ENCODE measurements around the gene WDR5B. TPM values are rescaled to one million over a fixed set of nuclear protein-coding genes. Genes with fewer than 3 reads are reported as not detected.

WDR5B gene
- total RNA-seq = 1.8 and 2.0 TPM in 2 replicates

DNA sequence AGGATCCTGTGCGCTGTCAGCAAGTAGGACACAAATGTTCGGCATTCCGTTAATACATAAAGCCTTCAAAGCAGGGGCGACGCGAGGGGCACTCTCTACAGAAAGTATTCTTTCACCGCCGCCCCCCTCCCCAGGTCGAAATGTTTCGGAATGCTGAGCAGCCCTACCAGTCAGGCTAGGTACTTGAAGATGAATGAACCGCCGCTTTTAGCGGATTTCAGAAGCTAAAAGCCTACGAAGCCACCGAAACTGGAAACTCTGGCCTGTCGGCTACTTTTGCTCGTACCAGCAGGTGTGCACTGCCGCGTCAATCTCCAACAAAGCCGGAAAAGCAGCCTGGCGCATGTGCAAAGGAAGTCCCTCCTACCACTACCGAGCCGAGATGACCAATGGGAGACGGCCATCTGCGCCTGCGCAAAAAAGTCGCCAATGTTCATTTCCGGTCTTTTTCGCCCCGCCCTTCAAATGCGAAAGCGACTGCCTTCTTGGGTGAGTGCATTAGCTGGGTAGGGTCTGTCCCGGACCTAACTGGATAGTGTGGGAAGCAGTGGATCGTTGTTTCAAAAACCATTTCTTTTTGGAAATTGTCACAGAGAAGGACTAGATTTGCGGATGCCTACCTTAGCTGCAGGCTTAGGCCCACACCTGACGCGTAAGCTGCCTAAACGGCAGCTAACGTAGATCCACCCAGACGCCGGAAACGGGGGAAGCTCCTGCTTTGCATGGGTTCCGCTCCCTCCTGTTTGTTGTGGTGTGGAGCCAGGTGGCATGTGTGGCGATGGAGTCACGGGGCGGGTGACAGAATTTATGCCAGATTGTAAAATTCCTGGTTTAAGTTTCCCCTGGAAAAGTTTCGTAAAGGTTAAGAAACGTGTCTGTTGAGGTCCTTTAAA is at the start of gene WDR5B:
Gene WDR5B (minus strand): TSS at position 301 of the 893 bp plus-strand sequence. CDS start 534 bp downstream, outside the sequence.

DNA sequence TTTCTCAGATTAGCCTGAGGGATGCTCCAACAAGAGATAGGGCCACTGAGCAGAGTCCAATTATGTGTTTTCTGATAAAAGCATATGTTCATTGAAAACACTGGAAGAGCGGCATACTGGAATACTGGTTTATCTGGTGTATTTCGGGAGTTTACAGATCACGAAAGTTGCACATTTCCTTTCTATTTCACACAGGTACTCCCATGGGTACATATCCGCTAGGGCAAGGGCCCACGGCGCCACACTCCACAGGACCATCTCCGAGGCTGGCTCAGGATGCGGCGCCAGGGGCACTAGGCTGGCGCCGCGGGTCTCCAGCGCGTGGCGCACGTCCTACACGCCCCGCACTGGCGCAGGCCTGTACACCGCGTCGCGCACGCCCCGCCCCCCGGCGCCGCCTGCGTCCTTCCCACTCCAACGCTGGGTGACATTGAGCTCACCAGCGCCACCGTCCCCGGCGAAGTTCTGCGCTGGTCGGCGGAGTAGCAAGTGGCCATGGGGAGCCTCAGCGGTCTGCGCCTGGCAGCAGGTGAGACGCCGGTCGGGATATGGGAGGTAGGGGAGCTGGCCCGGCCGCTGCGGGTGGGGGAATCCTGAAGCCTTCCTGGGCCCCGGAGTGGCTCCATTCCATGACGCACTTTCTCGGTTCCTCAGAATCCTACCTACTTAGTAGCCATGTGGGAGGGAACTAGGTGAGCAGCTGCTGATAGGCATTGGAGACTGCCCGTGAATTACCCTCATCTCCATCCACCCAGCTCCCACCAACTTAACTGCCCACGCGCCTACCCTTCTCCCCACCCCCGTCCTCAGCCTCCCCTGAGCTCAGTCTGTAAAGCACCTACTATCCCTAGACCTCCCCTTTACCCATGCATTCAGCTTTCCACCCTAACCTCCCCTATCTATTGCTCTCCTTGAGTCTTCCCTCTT is 31.8 kb downstream of the WDR5B start, which contains the start of gene FAM162A:
Gene FAM162A (plus strand): TSS at position 412 of the 927 bp plus-strand sequence. CDS start 84 bp downstream, at position 496.

DNA sequence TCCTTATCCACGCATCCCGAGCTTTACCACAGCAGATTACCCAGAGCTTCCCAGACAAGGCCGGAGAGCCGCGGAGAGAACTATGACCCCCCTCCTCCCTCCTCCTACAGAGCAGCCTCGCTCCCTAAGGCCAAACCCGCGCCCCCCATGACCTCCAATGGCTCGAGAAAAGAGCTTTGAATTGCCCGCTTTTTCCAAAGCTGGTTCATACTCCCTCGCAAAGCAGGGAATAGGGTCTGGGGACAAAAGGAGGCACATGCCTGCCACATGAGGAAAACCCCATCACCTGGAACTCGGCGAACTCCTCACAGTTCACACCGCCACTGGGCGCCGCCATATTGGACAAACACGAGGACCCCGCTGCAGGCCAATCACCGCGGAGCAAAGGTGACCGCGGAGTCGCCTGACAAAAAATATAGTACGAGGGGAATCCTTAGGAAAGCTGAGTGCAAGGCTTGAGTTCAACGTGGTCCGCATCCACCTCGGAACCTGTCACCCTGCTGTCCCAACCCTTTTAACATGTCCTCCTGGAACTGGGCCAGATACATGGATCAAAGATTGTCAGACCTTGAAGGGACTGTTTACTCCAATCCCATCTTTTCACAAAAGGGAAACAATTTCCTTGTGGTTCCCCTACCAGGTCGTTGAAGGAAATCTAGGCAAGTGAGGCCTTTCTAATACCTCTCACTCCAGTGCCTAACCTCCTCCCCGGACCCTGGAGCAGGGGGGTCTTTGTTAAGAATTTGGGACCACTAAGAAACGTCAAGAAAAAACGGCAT is 32.8 kb downstream of the WDR5B start, which contains the start of gene MIX23:
Gene MIX23 (minus strand): TSS at position 344 of the 779 bp plus-strand sequence. CDS start 7 bp downstream, at position 337.

Other genes starting within 250 kb of the WDR5B start
- not detected in 2 replicates for gene CASR, start 232.4 kb downstream of the WDR5B start, total RNA-seq
- 486 and 754 TPM in 2 replicates for gene CSTA, start 90.8 kb downstream of the WDR5B start, total RNA-seq
- gene MIX23, start 32.8 kb downstream of the WDR5B start, total RNA-seq = 17.5 and 31.5 TPM in 2 replicates
- 32.1 and 44.3 TPM in 2 replicates for gene FAM162A, start 31.9 kb downstream of the WDR5B start, total RNA-seq
- 21.1 and 24.9 TPM in 2 replicates for gene KPNA1, start 98.9 kb upstream of the WDR5B start, total RNA-seq
- gene PARP9, start 148.2 kb upstream of the WDR5B start, total RNA-seq = 5.8 and 7.3 TPM in 2 replicates
- 8.5 and 10.9 TPM in 2 replicates for gene DTX3L, start 148.3 kb upstream of the WDR5B start, total RNA-seq
- gene PARP15, start 161.6 kb upstream of the WDR5B start, total RNA-seq = 0.04 TPM in 1 of 2 replicates, not detected in the other